GM19455 (cell line): ENCODE results near the gene UTP15.

Experiments used
- ATAC-seq: cut with Tn5 transposase; IDR thresholded peaks from one replicate; pipeline ENCODE4 v1.9.1; 2021; ENCODE audit not compliant: unreplicated experiment

The UTP15 gene

DNA sequence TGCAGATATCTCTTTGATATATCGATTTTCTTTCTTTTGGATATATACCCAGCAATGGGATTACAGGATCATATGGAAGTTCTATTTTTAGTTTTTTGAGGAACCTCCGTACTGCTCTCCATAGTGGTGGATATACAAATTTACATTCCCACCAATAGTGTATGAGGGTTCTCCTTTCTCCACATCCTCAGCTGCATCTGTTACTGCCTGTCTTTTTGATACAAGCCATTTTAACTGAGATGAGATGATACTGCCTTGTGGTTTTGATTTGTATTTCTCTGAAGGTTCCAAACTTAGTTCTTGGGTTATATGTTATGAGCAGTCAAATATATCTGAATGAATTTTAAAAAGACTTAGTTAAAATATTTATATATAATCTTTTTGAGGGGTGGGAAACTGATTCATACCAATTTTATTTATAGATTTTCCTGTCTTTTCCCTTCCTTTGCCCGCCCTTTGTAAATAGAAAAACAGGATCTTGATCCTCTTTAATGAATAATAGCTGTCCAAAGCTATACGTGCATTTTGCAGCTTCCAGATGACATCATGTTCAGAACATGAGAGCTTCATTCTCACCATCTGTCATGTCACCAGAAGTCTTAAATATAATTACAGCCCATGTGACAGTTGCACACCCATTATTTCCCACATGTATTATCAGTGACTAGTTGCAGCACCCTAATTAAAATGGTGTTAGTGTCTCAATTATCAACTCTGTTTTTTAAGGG, 54.2 kb downstream of the UTP15 start:
- no peak for ATAC-seq

DNA sequence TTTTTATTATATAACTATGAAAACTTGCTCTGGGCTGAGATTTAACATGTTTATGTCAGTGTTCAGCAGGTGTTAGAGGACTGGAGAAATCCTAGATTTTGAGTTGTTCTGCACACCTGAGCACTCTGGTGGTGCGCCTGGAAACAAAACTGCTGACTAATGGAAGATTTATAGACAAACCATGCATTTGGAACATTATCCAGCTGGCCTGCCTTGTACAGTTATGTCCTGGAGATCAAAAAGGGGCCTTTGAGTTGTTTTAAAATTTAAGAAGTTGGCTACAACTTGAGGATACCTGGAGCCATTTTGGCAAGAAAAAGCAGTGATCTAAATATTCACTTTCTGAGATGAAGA, 54.8 kb downstream of the UTP15 start:
- no peak for ATAC-seq

DNA sequence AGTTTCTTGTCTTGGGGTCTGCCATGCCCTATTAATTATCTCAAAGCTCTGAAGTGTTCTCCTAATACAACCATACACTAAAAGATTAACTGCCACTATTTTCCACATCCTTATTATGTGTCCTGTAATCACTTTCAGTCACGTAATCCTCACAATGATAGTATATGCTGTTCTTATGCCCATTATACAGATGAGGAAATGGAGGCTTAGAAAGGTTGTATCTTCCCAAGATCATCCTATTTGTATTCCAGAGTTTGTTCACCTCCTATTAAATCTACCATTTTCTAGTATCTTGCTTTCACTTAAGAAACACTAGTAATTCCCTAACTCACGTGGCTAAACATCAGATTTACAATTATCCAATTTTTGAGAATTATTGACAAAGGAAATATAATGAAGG, 57.5 kb downstream of the UTP15 start:
- no peak for ATAC-seq

DNA sequence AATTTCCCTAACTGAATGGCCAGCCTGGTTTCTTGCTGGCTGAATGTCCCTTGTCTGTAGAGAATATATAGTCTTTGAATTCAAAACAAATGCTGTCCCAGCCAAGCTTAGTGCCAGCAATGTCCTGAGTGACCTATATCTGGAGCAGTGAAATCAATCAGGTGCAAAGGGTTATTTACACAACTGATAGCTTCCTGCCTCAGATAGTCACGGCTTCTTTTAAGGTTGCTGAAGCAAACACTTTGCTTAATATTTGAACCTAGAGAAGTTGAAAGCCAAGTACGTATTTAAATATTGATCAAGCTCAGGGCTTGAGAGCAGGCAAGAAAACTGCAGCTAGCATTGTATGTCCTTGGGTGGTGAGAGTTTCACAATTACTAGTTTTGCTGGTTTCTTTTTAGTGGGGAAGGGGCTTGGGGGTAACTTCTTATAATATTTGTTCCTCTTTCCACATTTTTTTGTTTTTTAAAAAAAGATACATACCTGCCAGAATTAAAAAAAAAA, 58.4 kb downstream of the UTP15 start:
- ATAC-seq = no peak

DNA sequence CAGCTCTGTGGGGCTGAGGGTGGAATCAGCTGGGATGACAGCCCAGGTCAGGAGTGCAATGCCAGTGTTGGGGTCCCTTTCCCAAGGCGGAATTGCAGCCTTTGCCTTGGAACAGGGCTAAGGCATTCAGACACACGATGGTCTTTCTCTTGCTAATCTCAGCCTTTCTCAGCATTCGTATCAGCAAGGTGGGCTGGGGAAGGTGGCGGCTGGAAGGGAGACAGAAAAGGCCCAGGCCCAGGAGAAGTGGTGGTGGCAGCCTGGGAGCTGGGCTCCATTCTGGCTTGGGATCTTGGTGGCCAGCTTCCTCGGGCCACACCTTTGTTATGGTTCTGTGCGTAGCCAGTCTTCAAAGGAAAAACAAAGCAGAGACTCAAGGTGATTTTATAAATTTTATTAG, 59.3 kb downstream of the UTP15 start:
- no peak for ATAC-seq

DNA sequence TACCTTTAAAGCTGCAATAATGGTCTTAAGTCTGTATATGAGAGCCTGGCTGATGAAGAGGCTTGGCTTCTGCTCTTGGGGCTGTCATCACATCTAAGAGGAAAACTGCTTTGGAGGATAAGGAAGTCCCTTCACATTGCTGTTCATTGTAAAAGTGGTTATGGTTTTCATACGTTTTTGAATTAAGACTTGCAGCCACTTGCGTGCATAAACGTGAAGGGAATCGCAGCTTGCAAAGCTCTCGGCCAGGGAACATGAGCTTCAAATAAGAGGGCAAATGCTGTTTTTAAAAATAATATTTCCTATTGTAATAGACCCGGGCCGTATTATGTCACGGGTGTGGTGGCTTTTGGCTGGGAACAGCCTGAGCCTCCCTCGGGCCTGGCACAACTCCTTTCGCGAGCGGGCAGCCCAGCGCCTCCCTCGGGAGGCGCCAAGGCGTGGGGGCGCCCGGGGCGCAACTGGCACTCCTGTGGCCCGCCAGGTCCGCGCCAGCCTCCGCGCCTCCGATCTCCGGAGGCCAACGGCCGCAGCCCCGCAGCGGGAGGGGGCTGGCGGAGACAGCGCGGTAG, 59.9 kb downstream of the UTP15 start:
- ATAC-seq = no peak

DNA sequence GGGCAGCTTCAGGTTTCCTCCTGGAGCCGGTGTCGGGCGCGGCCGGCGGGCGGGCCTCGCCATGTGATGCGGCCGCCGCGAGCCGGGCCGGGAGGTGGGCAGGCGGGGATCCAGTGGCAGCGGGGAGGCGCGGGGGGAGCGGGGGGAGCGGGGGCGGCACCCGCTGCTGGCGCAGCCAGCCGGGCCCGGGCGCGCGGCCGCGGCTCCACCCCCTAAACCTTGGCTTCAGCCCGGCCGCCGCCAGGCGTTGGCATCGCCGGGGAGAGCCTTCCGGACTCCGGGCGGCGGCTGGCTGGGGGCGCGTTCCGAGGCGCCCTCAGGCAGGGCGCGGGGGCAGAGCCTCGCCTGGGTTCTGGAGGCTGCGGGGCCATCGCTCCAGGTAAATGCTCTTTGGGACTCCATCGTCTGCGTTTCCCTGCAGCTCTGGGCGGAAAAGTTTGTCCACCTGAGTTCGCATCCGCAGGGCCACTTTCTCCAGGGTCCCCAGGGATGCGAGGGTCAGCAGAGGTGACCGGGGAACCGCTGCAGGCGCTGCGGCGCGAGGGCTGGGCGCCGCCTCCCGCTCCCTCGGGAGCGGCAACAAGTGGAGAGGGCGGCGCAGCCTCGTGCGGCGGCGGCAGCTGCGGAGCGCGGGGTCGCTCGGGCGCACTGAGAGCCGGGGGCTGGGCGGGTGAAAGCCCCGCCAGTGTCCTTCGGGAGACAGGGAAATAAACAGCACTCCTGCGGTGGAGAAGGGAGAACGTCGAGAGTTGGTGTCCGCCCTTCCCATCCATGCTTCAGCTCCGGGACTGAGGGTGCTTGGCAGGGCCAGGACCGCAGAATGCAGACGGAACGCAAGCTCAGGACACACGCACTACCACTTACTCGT, 60.6 kb downstream of the UTP15 start, which contains the start of gene ARHGEF28:
ARHGEF28 (plus strand) TSS at position 253 of the 868 bp plus-strand sequence. CDS start 58,656 bp downstream, outside the sequence.
- no peak for ATAC-seq

DNA sequence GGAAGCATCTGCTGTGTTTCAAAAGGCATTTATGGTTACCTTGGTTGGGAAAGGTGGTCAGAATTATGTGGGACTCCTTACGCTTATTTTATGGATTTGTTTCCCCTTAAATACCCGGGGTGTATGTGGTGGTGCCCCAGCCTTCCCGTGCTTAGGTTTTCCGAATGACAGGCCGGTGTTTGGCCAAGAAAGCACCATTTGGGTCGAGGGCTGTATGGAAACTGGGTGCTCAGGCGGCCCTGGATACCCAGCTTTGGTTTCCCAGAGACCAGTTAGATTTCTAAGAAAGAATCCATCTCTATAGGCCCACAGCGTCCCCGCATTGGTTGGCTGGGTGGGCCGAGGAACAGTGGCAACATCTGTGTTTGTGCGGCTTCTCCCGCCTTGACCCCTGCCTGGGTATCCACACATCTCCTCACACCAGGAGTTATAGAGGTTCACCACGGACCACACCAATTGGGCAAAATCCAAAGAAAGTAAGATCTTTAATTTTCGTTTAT, 61.3 kb downstream of the UTP15 start:
- ATAC-seq = no peak

DNA sequence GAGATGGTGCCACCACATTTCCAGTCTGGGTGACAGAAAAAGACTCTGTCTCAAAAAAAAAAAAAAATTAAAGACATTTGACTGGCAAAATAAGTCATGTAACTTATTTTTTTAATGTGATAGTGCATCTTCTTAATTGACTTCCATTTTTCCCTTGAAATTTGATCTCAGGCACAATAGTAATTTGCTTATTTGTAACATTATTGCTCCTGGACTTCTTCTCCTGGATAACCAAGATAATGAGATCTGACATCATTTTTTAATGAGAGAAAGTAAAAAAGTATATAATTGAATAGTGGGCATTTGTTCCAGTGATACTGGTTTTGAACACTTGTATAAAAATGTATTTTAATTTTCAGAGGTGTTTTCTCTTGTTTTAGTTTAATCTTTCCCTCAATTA, 63.9 kb downstream of the UTP15 start:
- ATAC-seq = no peak

DNA sequence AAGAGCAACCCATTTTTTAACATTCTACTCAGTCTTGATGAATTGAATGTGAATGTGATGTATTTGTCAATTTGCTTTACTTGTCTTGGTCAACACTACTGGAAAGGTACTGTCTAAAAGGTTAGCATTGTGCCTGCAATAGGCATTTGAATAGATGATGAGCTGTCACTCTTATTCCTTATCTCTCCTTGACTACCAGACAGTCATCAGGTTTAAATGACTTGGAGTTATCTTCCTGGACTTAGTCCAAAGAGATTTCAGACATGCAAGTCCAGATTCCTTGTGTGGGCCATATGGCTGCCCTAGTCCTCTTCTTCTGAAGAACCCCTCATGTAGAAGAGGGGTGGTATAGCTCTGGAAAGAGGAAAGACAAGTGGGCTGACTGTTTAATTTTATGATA, 65.2 kb downstream of the UTP15 start:
- no peak for ATAC-seq

DNA sequence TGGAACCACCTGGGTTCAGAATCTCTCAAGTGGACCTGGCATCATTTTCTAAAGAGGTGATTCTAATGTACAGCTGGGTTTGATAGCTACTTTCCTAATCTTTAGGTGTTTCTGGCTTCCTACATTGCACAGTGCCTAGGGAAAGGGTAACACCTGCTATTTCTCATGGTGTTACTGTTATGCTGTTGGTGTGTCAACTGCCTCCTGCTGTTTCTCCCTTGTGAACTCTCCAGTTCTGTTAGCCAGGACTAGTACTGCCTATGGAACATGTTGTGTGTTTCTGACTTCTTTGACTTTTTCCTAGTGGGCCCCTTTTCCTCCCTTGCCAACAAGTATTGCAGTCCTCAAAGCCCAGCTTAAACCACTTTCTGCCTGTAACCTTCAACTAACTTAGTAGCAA, 66.0 kb downstream of the UTP15 start:
- no peak for ATAC-seq
